EL (cell line): ENCODE data around the gene RELT.

Experiments used
- DNase-seq: peaks from one replicate; pipeline ENCODE4 v3.0.0-alpha.2; 2016

RELT gene

GRCh38 chr11:73376160-73376802, at the start of gene RELT:
RELT (plus strand) TSS chr11:73376399; CDS start chr11:73389137, 12,738 bp downstream.
- DNase-seq, result peak; percentile 92

GRCh38 chr11:73326929-73327811, 49.0 kb upstream of the RELT start:
- DNase-seq, result peak; percentile 48

- DNase-seq, result no peak
These were observed 48.3 kb upstream of the RELT start for GRCh38 chr11:73327812-73328364.

GRCh38 chr11:73330569-73331093, 45.6 kb upstream of the RELT start:
- peak; percentile 62 for DNase-seq

- peak; percentile 64 for DNase-seq
These were observed 44.9 kb upstream of the RELT start for GRCh38 chr11:73331138-73331916.

GRCh38 chr11:73333173-73333572, 43.0 kb upstream of the RELT start:
- no peak for DNase-seq

- DNase-seq, result peak; percentile 49
These were observed 42.4 kb upstream of the RELT start for GRCh38 chr11:73333640-73334383.

- peak; percentile 95 for DNase-seq
These were observed 41.6 kb upstream of the RELT start for GRCh38 chr11:73334384-73335203.

- peak; percentile 87 for DNase-seq
These were observed 40.8 kb upstream of the RELT start for GRCh38 chr11:73335204-73335923.

- DNase-seq, result no peak
These were observed 38.4 kb upstream of the RELT start for GRCh38 chr11:73337846-73338245.

GRCh38 chr11:73338279-73338678, 37.9 kb upstream of the RELT start:
- no peak for DNase-seq

GRCh38 chr11:73340164-73340563, 36.0 kb upstream of the RELT start:
- no peak for DNase-seq

GRCh38 chr11:73342633-73343032, 33.6 kb upstream of the RELT start:
- DNase-seq, result no peak

GRCh38 chr11:73343076-73343873, 32.9 kb upstream of the RELT start:
- no peak for DNase-seq

- DNase-seq, result no peak
These were observed 32.0 kb upstream of the RELT start for GRCh38 chr11:73344191-73344607.

GRCh38 chr11:73345481-73346160, 30.6 kb upstream of the RELT start:
- no peak for DNase-seq

- no peak for DNase-seq
These were observed 29.8 kb upstream of the RELT start for GRCh38 chr11:73346186-73346935.

- no peak for DNase-seq
These were observed 29.1 kb upstream of the RELT start for GRCh38 chr11:73347067-73347466.
